Mesothelial cell of epicardium (in vitro differentiated cells): ENCODE results near the gene PROSER2. TPM values are rescaled to one million over a fixed set of nuclear protein-coding genes. Genes with fewer than 3 reads are reported as not detected.

Source experiments
- DNase-seq, 2 experiments: peaks; one replicate each; pipeline ENCODE4 v3.0.0; 2021; ENCODE audit warnings: low spot score in 2 of 2; ENCODE audit not compliant: unreplicated experiment in 2 of 2
- H3K27ac Mint-ChIP-seq: 2 replicates; pipeline ENCODE4 v1.8.0; 2021; ENCODE audit warnings: mixed read lengths
- H3K27me3 Mint-ChIP-seq: 2 replicates; pipeline ENCODE4 v1.8.0; 2021; ENCODE audit warnings: low read depth, mixed read lengths
- H3K36me3 Mint-ChIP-seq: 2 replicates; pipeline ENCODE4 v1.8.0; 2021; ENCODE audit warnings: mixed read lengths
- H3K4me1 Mint-ChIP-seq: 2 replicates; pipeline ENCODE4 v1.8.0; 2021; ENCODE audit warnings: mixed read lengths
- H3K4me3 Mint-ChIP-seq: 2 replicates; pipeline ENCODE4 v1.8.0; 2021; ENCODE audit warnings: mild to moderate bottlenecking, moderate library complexity, mixed read lengths
- H3K9me3 Mint-ChIP-seq: 2 replicates; pipeline ENCODE4 v1.8.0; 2021; ENCODE audit warnings: mixed read lengths
- CTCF ChIP-seq: fragments of 200-600 bp; sonication (generic); IDR thresholded peaks from one replicate; pipeline ENCODE4 v1.5.0; 2021; ENCODE audit warnings: antibody characterized with exemption; ENCODE audit not compliant: unreplicated experiment
- total RNA-seq: library from RNA; stranded (reverse); gene quantifications from 3 replicates; pipeline ENCODE4 v1.2.1, GENCODE V29; 2021

Gene PROSER2
- total RNA-seq, 1 donor from 2014 or later, result 17.8 TPM

GRCh38 chr10:11899067-11899876, 76.1 kb downstream of the PROSER2 start:
- no peaks in the 10 kb centered on the region for H3K9me3 Mint-ChIP-seq
- H3K27me3 Mint-ChIP-seq, result no peaks in the 10 kb centered on the region
- no peak for TF ChIP-seq CTCF
- no peak for DNase-seq
- no peak overlapping the region for H3K4me3 Mint-ChIP-seq
- H3K36me3 Mint-ChIP-seq, result no peaks in the 10 kb centered on the region
- H3K4me1 Mint-ChIP-seq, result peaks cover 27% of the 10 kb centered on the region
- H3K27ac Mint-ChIP-seq, result no peak overlapping the region

- no peak overlapping the region for H3K27ac Mint-ChIP-seq
- H3K36me3 Mint-ChIP-seq, result no peaks in the 10 kb centered on the region
- no peaks in the 10 kb centered on the region for H3K9me3 Mint-ChIP-seq
- H3K4me1 Mint-ChIP-seq, result peaks cover 27% of the 10 kb centered on the region
- TF ChIP-seq CTCF, result no peak
- H3K4me3 Mint-ChIP-seq, result no peak overlapping the region
- no peaks in the 10 kb centered on the region for H3K27me3 Mint-ChIP-seq
- DNase-seq, result no peak
These were observed 77.8 kb downstream of the PROSER2 start for GRCh38 chr10:11901036-11901301.

- Mint-ChIP-seq H3K27ac (no peak overlapping the region), H3K36me3 (no peaks in the 10 kb centered on the region), H3K9me3 (no peaks in the 10 kb centered on the region), H3K27me3 (no peaks in the 10 kb centered on the region), H3K4me1 (peaks cover 27% of the 10 kb centered on the region), H3K4me3 (no peak overlapping the region)
- no peak for TF ChIP-seq CTCF
- DNase-seq, result no peak
These were observed 78.3 kb downstream of the PROSER2 start for GRCh38 chr10:11901454-11901832.

- H3K9me3 Mint-ChIP-seq, result no peaks in the 10 kb centered on the region
- no peak for DNase-seq
- peak overlapping the region; percentile 60 for H3K27ac Mint-ChIP-seq
These were observed 78.8 kb downstream of the PROSER2 start for GRCh38 chr10:11901833-11902475.

GRCh38 chr10:11902646-11903045, 79.5 kb downstream of the PROSER2 start:
- Mint-ChIP-seq H3K4me3 (no peak overlapping the region), H3K36me3 (no peaks in the 10 kb centered on the region), H3K9me3 (no peaks in the 10 kb centered on the region), H3K27me3 (no peaks in the 10 kb centered on the region), H3K27ac (no peak overlapping the region), H3K4me1 (peaks cover 21% of the 10 kb centered on the region)
- no peak for TF ChIP-seq CTCF
- no peak for DNase-seq

More at GRCh38 chr10:11901833-11902475, 78.8 kb downstream of the PROSER2 start:
- Mint-ChIP-seq H3K4me3 (peak overlapping the region; percentile 16), H3K4me1 (peaks cover 24% of the 10 kb centered on the region), H3K27me3 (no peaks in the 10 kb centered on the region), H3K36me3 (no peaks in the 10 kb centered on the region)
- TF ChIP-seq CTCF, result no peak
